ENCODE data around the gene SERPINB7.

DNA sequence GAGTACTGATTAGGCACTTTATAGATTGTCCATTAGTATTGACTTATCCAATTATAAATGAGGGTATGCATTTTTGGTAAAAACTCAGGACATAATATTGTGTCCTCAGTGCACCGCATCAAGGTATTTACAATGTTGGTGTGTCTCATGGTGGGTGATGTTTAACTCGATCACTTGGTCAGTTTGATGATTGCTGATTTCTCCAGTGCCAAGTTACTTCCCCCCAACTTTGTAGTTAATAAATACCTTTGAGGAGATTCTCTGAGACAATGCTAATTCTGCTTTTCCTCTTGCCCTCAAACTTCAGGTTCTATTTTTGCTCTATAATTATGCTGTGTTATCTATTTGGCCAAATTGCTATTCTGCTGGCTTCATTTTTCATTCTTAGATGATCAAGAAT, 28.2 kb upstream of the SERPINB7 start:
- TF ChIP-seq GATA3 (IDR thresholded peaks at IDR 0.05; ENCODE audit: low read depth, low read length) (no peak), GATA2 (IDR thresholded peaks at IDR 0.05; ENCODE audit: low read depth, low read length) (no peak)

Measured in SH-SY5Y (cell line).